Upper lobe of left lung (tissue), 4 donors: Measurements from ENCODE around the gene PPP1R15B.
A peak's percentile ranks its signal among the peaks of the same experiment; 100 is the strongest.

Source experiments
- CTCF ChIP-seq, 6 experiments: fragments of 450-650 bp in 4 of 6; fragments of 200-600 bp in 2 of 6; sonication (generic) in 2 of 6; IDR thresholded peaks; one replicate each; pipeline ENCODE4 v1.5.1; 2016 to 2019; ENCODE audit warnings: antibody characterized with exemption in 6 of 6
- EP300 ChIP-seq, 4 donors: sonication (generic); formaldehyde crosslinking; IDR thresholded peaks; one replicate each; pipeline ENCODE4 v1.5.1; 2017; ENCODE audit warnings: antibody characterized with exemption in 4 of 4, control low read depth in 2 of 4
- POLR2A ChIP-seq, 4 donors: fragments of 450-650 bp; IDR thresholded peaks; one replicate each; pipeline ENCODE4 v1.5.1; 2016 to 2017; ENCODE audit warnings: antibody characterized with exemption in 4 of 4, mild to moderate bottlenecking in 2 of 4
- POLR2AphosphoS5 ChIP-seq, 2 donors: sonication (generic); formaldehyde crosslinking; IDR thresholded peaks; one replicate each; pipeline ENCODE4 v1.5.1; 2017; ENCODE audit warnings: antibody characterized with exemption in 2 of 2

- TF ChIP-seq EP300 (IDR thresholded peaks at IDR 0.05): no peak
- TF ChIP-seq POLR2A (IDR thresholded peaks at IDR 0.05): no peak
- no peak for TF ChIP-seq CTCF (IDR thresholded peaks at IDR 0.05)
- TF ChIP-seq POLR2AphosphoS5 (IDR thresholded peaks at IDR 0.05): peak in 1 of 2 donors; percentile 7
Observed at GRCh38 chr1:204435381-204435831, 23.8 kb upstream of the PPP1R15B start.
